ENCODE data around the gene LLGL2.

DNA sequence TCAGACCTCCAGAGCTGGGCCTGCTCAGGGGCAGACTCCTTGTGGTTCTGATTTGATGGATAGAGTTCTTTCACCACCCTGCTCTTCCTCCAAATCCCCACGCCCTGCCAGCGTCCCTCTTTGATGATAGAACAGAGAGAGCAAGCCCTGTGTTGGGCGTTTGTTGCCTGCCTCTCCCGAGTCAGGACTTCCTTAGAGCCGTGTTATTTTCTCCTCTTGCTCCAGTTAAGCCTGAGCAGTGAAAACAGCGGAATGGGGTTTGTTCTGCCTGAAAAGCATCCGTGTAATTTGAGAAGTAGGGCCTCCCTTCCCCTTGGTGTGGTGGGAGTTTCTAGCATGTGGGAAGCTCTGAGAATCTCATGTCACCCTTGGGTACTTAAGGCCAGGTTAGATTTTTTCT lies 47.0 kb upstream of the LLGL2 start:
- TF ChIP-seq, protein P1, sequence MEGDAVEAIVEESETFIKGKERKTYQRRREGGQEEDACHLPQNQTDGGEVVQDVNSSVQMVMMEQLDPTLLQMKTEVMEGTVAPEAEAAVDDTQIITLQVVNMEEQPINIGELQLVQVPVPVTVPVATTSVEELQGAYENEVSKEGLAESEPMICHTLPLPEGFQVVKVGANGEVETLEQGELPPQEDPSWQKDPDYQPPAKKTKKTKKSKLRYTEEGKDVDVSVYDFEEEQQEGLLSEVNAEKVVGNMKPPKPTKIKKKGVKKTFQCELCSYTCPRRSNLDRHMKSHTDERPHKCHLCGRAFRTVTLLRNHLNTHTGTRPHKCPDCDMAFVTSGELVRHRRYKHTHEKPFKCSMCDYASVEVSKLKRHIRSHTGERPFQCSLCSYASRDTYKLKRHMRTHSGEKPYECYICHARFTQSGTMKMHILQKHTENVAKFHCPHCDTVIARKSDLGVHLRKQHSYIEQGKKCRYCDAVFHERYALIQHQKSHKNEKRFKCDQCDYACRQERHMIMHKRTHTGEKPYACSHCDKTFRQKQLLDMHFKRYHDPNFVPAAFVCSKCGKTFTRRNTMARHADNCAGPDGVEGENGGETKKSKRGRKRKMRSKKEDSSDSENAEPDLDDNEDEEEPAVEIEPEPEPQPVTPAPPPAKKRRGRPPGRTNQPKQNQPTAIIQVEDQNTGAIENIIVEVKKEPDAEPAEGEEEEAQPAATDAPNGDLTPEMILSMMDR (IDR thresholded peaks at IDR 0.05): no peak
- TF ChIP-seq POLR2A (IDR thresholded peaks at IDR 0.05): no peak
